Measurements from ENCODE around the gene TREML2. TPM values are rescaled to one million over a fixed set of nuclear protein-coding genes. Genes with fewer than 3 reads are reported as not detected.
A peak's percentile ranks its signal among the peaks of the same experiment; 100 is the strongest.
"Not testable (repeated sequence)": the region's sequence is repeated elsewhere in the genome, so short reads cannot be mapped to it uniquely, and the experiment has no call there.

The TREML2 gene
- total RNA-seq, 2 donors from 2014 or later, result 0.12 TPM; not detected in 1

DNA sequence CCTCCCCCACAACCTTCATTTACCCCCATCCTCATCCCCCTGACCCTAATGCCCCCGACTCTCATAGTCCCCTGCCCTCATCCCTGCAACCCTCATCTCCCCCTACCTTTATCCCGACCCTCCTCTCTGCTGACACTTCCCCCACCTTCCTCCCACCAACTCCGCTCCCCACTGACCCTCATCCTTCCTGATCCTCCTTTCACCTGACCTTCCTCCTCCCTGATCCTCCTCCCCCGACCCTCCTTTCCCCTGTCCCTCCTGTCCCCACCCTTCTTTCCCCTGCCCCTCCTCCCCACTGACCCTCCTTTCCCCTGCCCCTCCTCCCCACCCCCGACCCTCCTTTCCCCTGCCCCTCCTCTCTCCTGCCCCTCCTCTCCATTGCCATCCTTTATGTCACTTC, 7.1 kb downstream of the TREML2 start:
- peaks cover 0 to 9% of the 10 kb centered on the region in 2 donors for H3K9me3 ChIP-seq
- H3K4me1 ChIP-seq, result no peaks in the 10 kb centered on the region
- peak; percentile 2 for DNase-seq (ENCODE audit: low spot score)
- TF ChIP-seq, protein P1, sequence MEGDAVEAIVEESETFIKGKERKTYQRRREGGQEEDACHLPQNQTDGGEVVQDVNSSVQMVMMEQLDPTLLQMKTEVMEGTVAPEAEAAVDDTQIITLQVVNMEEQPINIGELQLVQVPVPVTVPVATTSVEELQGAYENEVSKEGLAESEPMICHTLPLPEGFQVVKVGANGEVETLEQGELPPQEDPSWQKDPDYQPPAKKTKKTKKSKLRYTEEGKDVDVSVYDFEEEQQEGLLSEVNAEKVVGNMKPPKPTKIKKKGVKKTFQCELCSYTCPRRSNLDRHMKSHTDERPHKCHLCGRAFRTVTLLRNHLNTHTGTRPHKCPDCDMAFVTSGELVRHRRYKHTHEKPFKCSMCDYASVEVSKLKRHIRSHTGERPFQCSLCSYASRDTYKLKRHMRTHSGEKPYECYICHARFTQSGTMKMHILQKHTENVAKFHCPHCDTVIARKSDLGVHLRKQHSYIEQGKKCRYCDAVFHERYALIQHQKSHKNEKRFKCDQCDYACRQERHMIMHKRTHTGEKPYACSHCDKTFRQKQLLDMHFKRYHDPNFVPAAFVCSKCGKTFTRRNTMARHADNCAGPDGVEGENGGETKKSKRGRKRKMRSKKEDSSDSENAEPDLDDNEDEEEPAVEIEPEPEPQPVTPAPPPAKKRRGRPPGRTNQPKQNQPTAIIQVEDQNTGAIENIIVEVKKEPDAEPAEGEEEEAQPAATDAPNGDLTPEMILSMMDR (IDR thresholded peaks at IDR 0.05), result no peak
- H3K27ac ChIP-seq, result no peak overlapping the region
- no peak overlapping the region for H3K4me3 ChIP-seq
- no peaks in the 10 kb centered on the region for H3K36me3 ChIP-seq
- no peaks in the 10 kb centered on the region for H3K27me3 ChIP-seq

DNA sequence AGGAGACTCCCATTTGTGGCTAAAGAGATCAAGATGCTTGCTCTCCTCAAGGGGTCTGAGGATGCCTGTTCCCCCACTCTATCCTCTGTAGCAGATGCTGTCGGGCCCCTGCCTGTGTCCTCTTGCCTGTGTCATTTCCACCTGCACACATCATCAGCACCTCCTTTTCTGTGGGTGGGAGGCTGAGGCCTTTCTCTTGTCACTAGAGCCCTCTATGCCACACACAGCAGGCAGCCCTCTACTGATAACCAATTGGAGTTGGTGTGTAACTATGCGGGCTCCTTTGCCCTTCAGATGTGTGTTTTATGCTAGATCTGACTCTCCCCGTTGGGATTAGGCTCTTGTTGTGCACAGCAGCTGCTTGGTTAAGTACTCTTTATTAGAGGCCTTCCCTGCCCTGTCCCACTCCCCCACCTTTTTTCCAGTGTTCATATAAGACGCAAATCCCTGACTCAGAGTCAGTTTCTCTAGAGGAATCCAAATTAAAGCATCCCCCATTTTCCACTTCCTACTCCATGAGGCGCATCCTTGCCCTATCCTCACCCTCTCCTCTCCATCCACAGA, 7.7 kb downstream of the TREML2 start:
- Histone ChIP-seq H3K9me3 (peaks cover 0 to 9% of the 10 kb centered on the region in 2 donors), H3K4me1 (no peaks in the 10 kb centered on the region), H3K27ac (no peak overlapping the region), H3K27me3 (no peaks in the 10 kb centered on the region), H3K36me3 (no peaks in the 10 kb centered on the region), H3K4me3 (no peak overlapping the region)
- DNase-seq (ENCODE audit: low spot score), result peak; percentile 32
- TF ChIP-seq, protein P1 (IDR thresholded peaks at IDR 0.05), result no peak

DNA sequence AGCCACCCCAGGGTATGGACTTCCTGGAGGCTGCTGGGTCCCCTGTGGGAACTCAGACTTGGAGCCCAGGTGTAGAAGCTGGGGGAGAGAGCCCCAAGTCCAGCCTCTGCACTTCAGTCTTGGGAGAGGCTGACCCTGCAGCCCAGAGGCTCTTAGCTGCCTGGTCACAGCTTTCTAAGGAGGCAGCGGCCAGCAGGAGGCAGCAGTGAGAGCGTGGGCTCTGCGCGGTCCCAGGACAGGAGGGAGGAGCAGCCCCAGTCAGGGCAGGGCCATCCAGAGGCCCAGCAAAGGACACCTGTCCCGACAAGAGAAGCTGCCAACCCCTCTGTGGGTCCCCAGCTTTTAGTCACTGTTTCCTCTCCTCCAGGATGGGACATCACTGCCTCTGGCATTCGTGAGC, 9.4 kb downstream of the TREML2 start:
- no peaks in the 10 kb centered on the region for H3K4me1 ChIP-seq
- no peak overlapping the region for H3K27ac ChIP-seq
- H3K36me3 ChIP-seq, result no peaks in the 10 kb centered on the region
- H3K4me3 ChIP-seq, result no peak overlapping the region
- no peaks in the 10 kb centered on the region for H3K27me3 ChIP-seq
- peak; percentile 21 for DNase-seq (ENCODE audit: low spot score)
- H3K9me3 ChIP-seq, result peaks cover 0 to 9% of the 10 kb centered on the region in 2 donors
- TF ChIP-seq, protein P1 (IDR thresholded peaks at IDR 0.05), result peak in 1 of 2 donors; percentile 39

DNA sequence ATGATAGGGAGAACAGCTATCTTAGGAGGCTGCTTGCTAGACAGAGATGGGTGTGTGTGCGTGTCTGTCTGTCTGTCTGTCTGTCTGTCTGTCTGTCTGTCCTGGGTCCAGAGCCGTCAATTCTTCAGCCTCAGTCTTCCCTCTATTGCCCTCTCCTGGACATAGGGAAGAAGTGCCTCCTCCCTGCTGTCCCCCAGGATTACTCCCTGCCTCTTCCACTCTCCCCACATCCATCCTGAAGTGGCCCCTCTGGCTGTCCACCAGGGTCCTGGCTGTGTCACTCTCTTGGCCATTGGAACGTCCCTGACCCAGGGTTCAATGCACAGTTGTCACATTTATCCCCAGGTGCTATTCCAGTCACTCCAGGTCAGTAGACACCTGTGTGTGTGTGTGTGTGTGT, 10.2 kb downstream of the TREML2 start:
- TF ChIP-seq, protein P1 (IDR thresholded peaks at IDR 0.05), result no peak
- H3K27ac ChIP-seq, result no peak overlapping the region
- no peaks in the 10 kb centered on the region for H3K4me1 ChIP-seq

DNA sequence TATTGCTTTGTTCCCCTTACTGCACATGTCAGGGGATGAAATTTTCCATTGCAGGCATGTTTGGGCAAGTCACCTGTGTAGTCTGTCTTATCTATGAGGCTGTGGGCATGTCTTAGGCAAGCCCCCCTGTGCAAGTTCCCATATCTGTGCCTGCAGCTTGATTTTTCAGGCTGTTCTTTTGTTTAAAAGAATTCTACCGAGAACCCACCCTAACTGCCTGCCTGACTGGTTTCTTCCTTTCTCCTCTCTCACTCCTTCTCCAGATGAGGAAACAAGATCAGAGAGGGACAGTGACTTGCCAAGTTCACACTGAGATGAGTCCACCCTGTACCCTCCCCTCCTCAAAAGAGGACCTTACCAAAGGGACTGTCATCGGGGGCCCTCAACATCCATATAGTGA, 11.0 kb downstream of the TREML2 start:
- peak; percentile 4 for DNase-seq (ENCODE audit: low spot score)
- no peak overlapping the region for H3K4me3 ChIP-seq
- no peak overlapping the region for H3K27ac ChIP-seq
- peaks cover 0 to 9% of the 10 kb centered on the region in 2 donors for H3K9me3 ChIP-seq
- no peaks in the 10 kb centered on the region for H3K27me3 ChIP-seq
- TF ChIP-seq, protein P1 (IDR thresholded peaks at IDR 0.05), result no peak
- no peaks in the 10 kb centered on the region for H3K4me1 ChIP-seq
- no peaks in the 10 kb centered on the region for H3K36me3 ChIP-seq

More for the DNA sequence above, 10.2 kb downstream of the TREML2 start:
- no peaks in the 10 kb centered on the region for H3K27me3 ChIP-seq
- no peak overlapping the region for H3K4me3 ChIP-seq
- DNase-seq (ENCODE audit: low spot score), result no peak
- peaks cover 0 to 9% of the 10 kb centered on the region in 2 donors for H3K9me3 ChIP-seq
- H3K36me3 ChIP-seq, result no peaks in the 10 kb centered on the region

DNA sequence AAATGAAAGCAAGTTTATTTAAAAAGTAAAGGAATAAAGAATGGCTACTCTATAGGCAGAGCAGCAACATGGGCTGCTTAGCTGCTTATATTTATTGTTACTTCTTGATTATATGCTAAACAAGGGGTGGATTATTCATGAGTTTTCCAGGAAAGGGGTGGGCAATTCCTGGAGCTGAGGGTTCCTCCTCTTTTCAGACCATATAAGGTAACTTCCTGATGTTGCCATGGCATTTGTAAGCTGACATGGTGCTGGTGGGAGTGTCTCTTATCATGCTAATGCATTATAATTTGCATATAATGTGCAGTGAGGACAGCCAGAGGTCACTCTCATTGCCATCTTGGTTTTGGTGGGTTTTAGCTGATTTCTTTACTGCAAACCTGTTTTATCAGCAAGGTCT, 11.9 kb downstream of the TREML2 start:
- H3K9me3 ChIP-seq, result not testable (repeated sequence)

More for the DNA sequence above, 11.9 kb downstream of the TREML2 start:
- H3K27me3 ChIP-seq, H3K27ac ChIP-seq, H3K4me1 ChIP-seq, H3K4me3 ChIP-seq, H3K36me3 ChIP-seq: not testable (repeated sequence)
- peak; percentile 16 for DNase-seq (ENCODE audit: low spot score)
